ENCODE measurements around the gene OTUB1. TPM values are rescaled to one million over a fixed set of nuclear protein-coding genes. Genes with fewer than 3 reads are reported as not detected.
"Not testable (repeated sequence)": the region's sequence is repeated elsewhere in the genome, so short reads cannot be mapped to it uniquely, and the experiment has no call there.

Gene OTUB1
- polyA plus RNA-seq, 4 donors = 101 to 110 (median 105) TPM

GRCh38 chr11:64039012-64039665, 52.9 kb downstream of the OTUB1 start:
- DNase-seq (ENCODE audit: low read depth in 4 of 4, low spot score in 2 of 4) = no peak

GRCh38 chr11:64040684-64041322, 54.6 kb downstream of the OTUB1 start:
- DNase-seq (ENCODE audit: low read depth in 4 of 4, low spot score in 2 of 4) = no peak

- no peak for DNase-seq (ENCODE audit: low read depth in 4 of 4, low spot score in 2 of 4)
These were observed 55.6 kb downstream of the OTUB1 start for GRCh38 chr11:64041846-64042245.

- no peak for DNase-seq (ENCODE audit: low read depth in 4 of 4, low spot score in 2 of 4)
These were observed 56.1 kb downstream of the OTUB1 start for GRCh38 chr11:64042301-64042700.

- no peak for DNase-seq (ENCODE audit: low read depth in 4 of 4, low spot score in 2 of 4)
These were observed 57.3 kb downstream of the OTUB1 start for GRCh38 chr11:64043545-64043944.

- DNase-seq (ENCODE audit: low read depth in 4 of 4, low spot score in 2 of 4) = peak in 1 of 4 donors; percentile 56
These were observed 58.6 kb downstream of the OTUB1 start for GRCh38 chr11:64044730-64045393.

- DNase-seq (ENCODE audit: low read depth in 4 of 4, low spot score in 2 of 4) = no peak
These were observed 59.5 kb downstream of the OTUB1 start for GRCh38 chr11:64045700-64046099.

- DNase-seq (ENCODE audit: low read depth in 4 of 4, low spot score in 2 of 4) = not testable (repeated sequence)
These were observed 61.1 kb downstream of the OTUB1 start for GRCh38 chr11:64047373-64047772.

Other genes with a start within 250 kb of the OTUB1 start
- gene ZFTA, start 217.7 kb upstream of the OTUB1 start, polyA plus RNA-seq (ENCODE audit: insufficient read length in 4 of 4) = 10 to 100 TPM; 43.3 to 54.8 (median 48.7) TPM
- gene SPINDOC, start 173.0 kb upstream of the OTUB1 start, polyA plus RNA-seq (ENCODE audit: insufficient read length in 4 of 4) = 10 to 100 TPM; 23.4 to 46.3 (median 37.1) TPM
- 10 to 100 TPM; 30.4 to 40.4 (median 35.7) TPM for gene MARK2, start 147.3 kb upstream of the OTUB1 start, polyA plus RNA-seq (ENCODE audit: insufficient read length in 4 of 4)
- gene RCOR2, start 69.3 kb upstream of the OTUB1 start, polyA plus RNA-seq (ENCODE audit: insufficient read length in 4 of 4) = 10 to 100 TPM in 3 of 4 donors, 1 to 10 TPM in 1; 9.7 to 17.2 (median 13.5) TPM
- gene NAA40, start 47.4 kb upstream of the OTUB1 start, polyA plus RNA-seq (ENCODE audit: insufficient read length in 4 of 4) = 10 to 100 TPM; 23.6 to 43.0 (median 35.3) TPM
- gene COX8A, start 11.8 kb upstream of the OTUB1 start, polyA plus RNA-seq (ENCODE audit: insufficient read length in 4 of 4) = 100 to 1,000 TPM; 228 to 401 (median 302) TPM
- gene FLRT1, start 49.5 kb downstream of the OTUB1 start, polyA plus RNA-seq (ENCODE audit: insufficient read length in 4 of 4) = 1 to 10 TPM; 2.5 to 4.6 (median 3.2) TPM
- gene MACROD1, start 179.7 kb downstream of the OTUB1 start, polyA plus RNA-seq (ENCODE audit: insufficient read length in 4 of 4) = 10 to 100 TPM; 15.1 to 23.2 (median 19.5) TPM
- gene STIP1, start 199.7 kb downstream of the OTUB1 start, polyA plus RNA-seq (ENCODE audit: insufficient read length in 4 of 4) = 100 to 1,000 TPM; 156 to 207 (median 187) TPM
- gene FERMT3, start 220.3 kb downstream of the OTUB1 start, polyA plus RNA-seq (ENCODE audit: insufficient read length in 4 of 4) = 1 to 10 TPM; 4.4 to 8.1 (median 4.9) TPM
- gene TRPT1, start 239.7 kb downstream of the OTUB1 start, polyA plus RNA-seq (ENCODE audit: insufficient read length in 4 of 4) = 10 to 100 TPM; 32.9 to 58.5 (median 48.2) TPM
- 10 to 100 TPM; 21.4 to 41.4 (median 32.5) TPM for gene NUDT22, start 239.8 kb downstream of the OTUB1 start, polyA plus RNA-seq (ENCODE audit: insufficient read length in 4 of 4)
- gene DNAJC4, start 244.1 kb downstream of the OTUB1 start, polyA plus RNA-seq (ENCODE audit: insufficient read length in 4 of 4) = 10 to 100 TPM; 54.6 to 78.9 (median 72.2) TPM
- gene VEGFB, start 248.1 kb downstream of the OTUB1 start, polyA plus RNA-seq (ENCODE audit: insufficient read length in 4 of 4) = 100 to 1,000 TPM in 2 of 4 donors, 10 to 100 TPM in 2; 76.6 to 116 (median 99.7) TPM